Measurements from ENCODE around the gene CGB7. TPM values are rescaled to one million over a fixed set of nuclear protein-coding genes. Genes with fewer than 3 reads are reported as not detected.
A peak's percentile ranks its signal among the peaks of the same experiment; 100 is the strongest.

Gene CGB7
- total and polyA plus RNA-seq, 10 of the 15 experiments (the other 5 are each of a cell fraction or from before 2014, with no cell fraction given): 0.06 TPM; not detected in 9

GRCh38 chr19:49106648-49107135 lies 49.1 kb upstream of the CGB7 start (continued):
- peak; percentile 35; the same call in 1 of the 2 replicates for TF ChIP-seq SMC3 (IDR thresholded peaks at IDR 0.05; ENCODE audit: borderline replicate concordance, low read length)
- TF ChIP-seq, protein P1, sequence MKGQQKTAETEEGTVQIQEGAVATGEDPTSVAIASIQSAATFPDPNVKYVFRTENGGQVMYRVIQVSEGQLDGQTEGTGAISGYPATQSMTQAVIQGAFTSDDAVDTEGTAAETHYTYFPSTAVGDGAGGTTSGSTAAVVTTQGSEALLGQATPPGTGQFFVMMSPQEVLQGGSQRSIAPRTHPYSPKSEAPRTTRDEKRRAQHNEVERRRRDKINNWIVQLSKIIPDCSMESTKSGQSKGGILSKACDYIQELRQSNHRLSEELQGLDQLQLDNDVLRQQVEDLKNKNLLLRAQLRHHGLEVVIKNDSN (IDR thresholded peaks at IDR 0.05; ENCODE audit: borderline replicate concordance, extremely low read length, insufficient read depth, low read depth, low read length): no peak
- 0 out of 2 replicates have a peak, but pooled peaks have one; percentile 19 for TF ChIP-seq RAD21 (IDR thresholded peaks at IDR 0.05; ENCODE audit: insufficient read depth, low read depth, low read length)
- TF ChIP-seq JUNB (IDR thresholded peaks at IDR 0.05): no peak
- TF ChIP-seq CTCF (IDR thresholded peaks at IDR 0.05 in 2 of 3, conservative IDR thresholded peaks at IDR 0.05 in 1 of 3; ENCODE audit: control insufficient read depth in 2 of 3, extremely low read depth in 1 of 3, insufficient read depth in 1 of 3, low read depth in 3 of 3, low read length in 3 of 3): peak; percentile 67 to 88 (median 83)
- no peak for TF ChIP-seq STAT1 (conservative IDR thresholded peaks at IDR 0.05)
- no peak for TF ChIP-seq ASH2L (IDR thresholded peaks at IDR 0.05; ENCODE audit: borderline replicate concordance, low read depth)
- TF ChIP-seq RFX5 (IDR thresholded peaks at IDR 0.05; ENCODE audit: low read depth, low read length): no peak
- no peak for TF ChIP-seq WRNIP1 (IDR thresholded peaks at IDR 0.05; ENCODE audit: borderline replicate concordance, low read depth, low read length)
- no peak for TF ChIP-seq ZBTB4 (CRISPR knock-in tag; IDR thresholded peaks at IDR 0.05)
- TF ChIP-seq MYC (IDR thresholded peaks at IDR 0.05; ENCODE audit: insufficient read depth, insufficient read length, insufficient replicate concordance, low read length, severe bottlenecking): no peak
- TF ChIP-seq PAX8 (IDR thresholded peaks at IDR 0.05): no peak
- TF ChIP-seq LARP7 (IDR thresholded peaks at IDR 0.05): no peak
- no peak for TF ChIP-seq MXI1 (IDR thresholded peaks at IDR 0.05; ENCODE audit: low read depth, low read length)
- TF ChIP-seq NFXL1 (IDR thresholded peaks at IDR 0.05; ENCODE audit: borderline replicate concordance): no peak
- TF ChIP-seq KLF5 (IDR thresholded peaks at IDR 0.05; ENCODE audit: partially characterized antibody): no peak
- no peak for TF ChIP-seq MEF2A (IDR thresholded peaks at IDR 0.05; ENCODE audit: insufficient read depth, low read depth, low read length)
- no peak for TF ChIP-seq ZNF217 (IDR thresholded peaks at IDR 0.05)
- no peak for TF ChIP-seq HCFC1 (IDR thresholded peaks at IDR 0.05; ENCODE audit: low read length)
- TF ChIP-seq PML (IDR thresholded peaks at IDR 0.05; ENCODE audit: low read length): no peak
- TF ChIP-seq RELB (IDR thresholded peaks at IDR 0.05; ENCODE audit: low read depth): no peak
- TF ChIP-seq RB1 (IDR thresholded peaks at IDR 0.05; ENCODE audit: borderline replicate concordance): no peak
- no peak for TF ChIP-seq NRF1 (conservative IDR thresholded peaks at IDR 0.05; ENCODE audit: low read depth, low read length)
- no peak for TF ChIP-seq YY1 (IDR thresholded peaks at IDR 0.05; ENCODE audit: low read depth, low read length)
- TF ChIP-seq NBN (IDR thresholded peaks at IDR 0.05): no peak

Data from GM12878 (cell line).